ENCODE measurements around the gene MIP.
"Not testable (repeated sequence)": the region's sequence is repeated elsewhere in the genome, so short reads cannot be mapped to it uniquely, and the experiment has no call there.

- not testable (repeated sequence) for TF ChIP-seq CTCF (optimal IDR thresholded peaks at IDR 0.05 in 1 of 3, IDR thresholded peaks at IDR 0.05 in 1 of 3, conservative IDR thresholded peaks at IDR 0.05 in 1 of 3; ENCODE audit: extremely low read depth in 1 of 3, insufficient read depth in 2 of 3, low read length in 3 of 3); EZH2 (IDR thresholded peaks at IDR 0.05; ENCODE audit: low read length)
Measured at GRCh38 chr12:56494481-56494880, 40.0 kb upstream of the MIP start.

Measured in keratinocyte (primary cell).